ENCODE data around the gene SYNE1.

DNA sequence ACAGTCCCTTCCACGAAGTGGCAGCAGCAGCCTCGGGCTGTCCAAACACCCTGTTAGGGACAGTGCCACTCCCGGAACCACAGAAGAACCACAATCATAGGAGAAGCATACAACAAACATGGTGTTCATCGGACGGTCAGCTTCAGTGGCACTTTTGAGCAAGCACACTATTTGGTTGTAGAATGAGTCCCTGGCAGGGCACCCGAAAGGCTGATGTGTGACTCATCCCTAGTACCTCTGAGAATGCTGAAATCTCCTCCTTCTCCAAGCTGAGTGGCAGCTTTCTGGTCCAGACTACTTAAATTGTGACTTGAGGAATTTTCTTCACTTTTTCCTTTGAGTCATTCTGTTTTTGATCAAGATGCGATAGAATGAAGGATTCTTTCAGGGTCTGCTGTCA lies 547.2 kb downstream of the SYNE1 start:
- TF ChIP-seq, protein P1, sequence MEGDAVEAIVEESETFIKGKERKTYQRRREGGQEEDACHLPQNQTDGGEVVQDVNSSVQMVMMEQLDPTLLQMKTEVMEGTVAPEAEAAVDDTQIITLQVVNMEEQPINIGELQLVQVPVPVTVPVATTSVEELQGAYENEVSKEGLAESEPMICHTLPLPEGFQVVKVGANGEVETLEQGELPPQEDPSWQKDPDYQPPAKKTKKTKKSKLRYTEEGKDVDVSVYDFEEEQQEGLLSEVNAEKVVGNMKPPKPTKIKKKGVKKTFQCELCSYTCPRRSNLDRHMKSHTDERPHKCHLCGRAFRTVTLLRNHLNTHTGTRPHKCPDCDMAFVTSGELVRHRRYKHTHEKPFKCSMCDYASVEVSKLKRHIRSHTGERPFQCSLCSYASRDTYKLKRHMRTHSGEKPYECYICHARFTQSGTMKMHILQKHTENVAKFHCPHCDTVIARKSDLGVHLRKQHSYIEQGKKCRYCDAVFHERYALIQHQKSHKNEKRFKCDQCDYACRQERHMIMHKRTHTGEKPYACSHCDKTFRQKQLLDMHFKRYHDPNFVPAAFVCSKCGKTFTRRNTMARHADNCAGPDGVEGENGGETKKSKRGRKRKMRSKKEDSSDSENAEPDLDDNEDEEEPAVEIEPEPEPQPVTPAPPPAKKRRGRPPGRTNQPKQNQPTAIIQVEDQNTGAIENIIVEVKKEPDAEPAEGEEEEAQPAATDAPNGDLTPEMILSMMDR (IDR thresholded peaks at IDR 0.05 in 2 of 3, conservative IDR thresholded peaks at IDR 0.05 in 1 of 3; ENCODE audit: control insufficient read depth in 2 of 3, extremely low read depth in 1 of 3, insufficient read depth in 1 of 3, low read depth in 3 of 3, low read length in 3 of 3): no peak
- TF ChIP-seq IKZF2 (IDR thresholded peaks at IDR 0.05): no peak
- TF ChIP-seq LARP7 (IDR thresholded peaks at IDR 0.05): no peak
- TF ChIP-seq FOS (IDR thresholded peaks at IDR 0.05; ENCODE audit: borderline replicate concordance, extremely low read depth, insufficient read length): no peak
- no peak for TF ChIP-seq MTA3 (IDR thresholded peaks at IDR 0.05; ENCODE audit: borderline replicate concordance, low read length)
- TF ChIP-seq E2F4 (IDR thresholded peaks at IDR 0.05; ENCODE audit: low read depth, low read length): no peak
- TF ChIP-seq RFX5 (IDR thresholded peaks at IDR 0.05; ENCODE audit: low read depth, low read length): no peak
- TF ChIP-seq EZH2 (IDR thresholded peaks at IDR 0.05; ENCODE audit: borderline replicate concordance, control insufficient read depth, low read depth, low read length): no peak
